Skin of body (tissue), 2 donors: Measurements from ENCODE around the gene PIGR. TPM values are rescaled to one million over a fixed set of nuclear protein-coding genes. Genes with fewer than 3 reads are reported as not detected.

Experiments used
- DNase-seq: peaks from one replicate; lab custom pipeline; 2025; lab: John Stamatoyannopoulos, UW
- total RNA-seq: library from RNA; depleted of rRNA; stranded (reverse); fragments of >200 nt; gene quantifications from one replicate; pipeline ENCODE4 v1.2.3, GENCODE V29; 2014

PIGR gene
- total RNA-seq, 1 donor from 2014 or later, result not detected

DNA sequence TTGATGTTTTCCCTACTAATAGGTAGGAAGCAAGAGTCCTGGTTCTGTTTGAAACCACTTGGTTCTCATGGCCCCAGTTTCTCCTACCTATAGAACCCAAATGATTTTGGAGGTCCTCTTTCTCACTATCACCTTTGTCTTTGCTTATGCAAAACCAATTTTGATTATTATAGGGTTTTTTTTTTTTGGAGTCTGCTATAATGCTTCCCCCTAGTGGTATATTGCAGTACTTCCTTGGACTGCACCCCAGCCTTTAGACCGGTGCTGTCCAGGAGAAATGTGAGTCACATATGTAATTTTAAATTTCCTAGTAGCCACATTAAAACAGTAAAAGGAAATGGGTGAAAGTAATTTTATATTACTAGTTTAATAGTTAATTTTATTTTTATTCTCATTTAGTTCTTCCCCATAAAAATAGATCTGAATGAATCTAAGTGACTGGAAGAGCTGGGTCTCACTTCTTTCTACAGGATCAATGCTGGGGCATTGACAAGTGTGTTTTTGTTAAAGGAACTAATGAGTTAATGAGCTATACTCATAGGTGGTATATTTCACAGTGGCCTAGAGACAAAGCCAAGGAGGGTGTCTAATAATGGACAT is 35.1 kb downstream of the PIGR start:
- DNase-seq, result peak; percentile 12

DNA sequence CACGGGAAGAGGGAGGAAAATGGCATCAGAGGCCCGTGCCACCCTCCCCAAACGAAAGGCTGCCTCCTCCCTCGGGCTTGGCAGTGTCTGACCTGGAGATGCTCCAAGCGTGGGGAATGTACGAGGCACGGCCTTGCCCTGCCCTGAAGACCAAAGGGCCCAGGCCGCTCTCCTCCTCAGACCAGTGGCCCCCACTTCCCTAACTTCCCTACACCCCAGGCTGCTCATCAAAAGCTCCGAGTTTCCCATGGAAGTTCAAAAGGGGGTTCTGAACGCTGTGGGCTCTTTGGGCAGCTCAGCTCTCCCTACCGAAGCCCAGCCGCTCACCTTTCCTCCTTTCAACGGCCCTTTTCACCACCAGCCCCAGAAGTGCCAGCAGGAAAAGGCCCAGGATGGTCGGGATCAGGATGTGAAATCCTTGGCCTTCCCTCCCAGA is 36.4 kb downstream of the PIGR start:
- DNase-seq, result no peak

DNA sequence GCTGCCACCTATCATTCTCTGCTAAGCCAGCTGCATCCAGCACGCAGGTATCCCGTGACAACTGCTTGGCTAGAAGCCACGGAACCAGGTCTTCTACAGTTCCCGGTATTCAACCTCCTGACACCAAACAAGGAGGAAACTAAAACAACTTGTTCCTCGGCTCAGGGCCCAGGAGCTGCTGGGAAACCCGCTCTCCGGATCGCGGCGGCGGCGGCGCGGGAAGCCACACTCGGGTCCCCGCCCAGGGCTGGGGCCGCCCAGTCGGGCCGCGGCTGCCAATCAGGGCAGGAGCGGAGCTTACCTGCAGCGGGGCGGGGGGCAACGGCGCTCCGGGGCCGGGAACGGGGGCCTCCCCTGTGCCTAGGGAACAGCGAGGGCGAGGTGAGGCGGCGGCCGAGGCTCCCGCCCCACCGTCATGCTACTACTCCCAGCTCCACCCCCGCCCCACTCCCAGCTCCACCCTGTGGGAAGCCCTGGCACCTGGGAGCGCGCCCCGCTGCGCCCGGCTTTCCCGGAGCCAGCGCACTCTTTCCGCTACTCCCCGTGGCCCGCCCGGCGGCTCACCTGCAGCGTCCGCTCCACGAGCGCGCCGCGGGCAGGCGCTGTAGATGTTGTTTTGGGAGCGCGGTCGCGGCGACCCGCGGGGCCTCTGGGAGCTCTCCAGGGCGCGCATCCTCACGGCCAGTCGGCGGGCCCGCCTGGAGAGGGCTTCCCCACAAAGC is 36.9 kb downstream of the PIGR start:
- no peak for DNase-seq

DNA sequence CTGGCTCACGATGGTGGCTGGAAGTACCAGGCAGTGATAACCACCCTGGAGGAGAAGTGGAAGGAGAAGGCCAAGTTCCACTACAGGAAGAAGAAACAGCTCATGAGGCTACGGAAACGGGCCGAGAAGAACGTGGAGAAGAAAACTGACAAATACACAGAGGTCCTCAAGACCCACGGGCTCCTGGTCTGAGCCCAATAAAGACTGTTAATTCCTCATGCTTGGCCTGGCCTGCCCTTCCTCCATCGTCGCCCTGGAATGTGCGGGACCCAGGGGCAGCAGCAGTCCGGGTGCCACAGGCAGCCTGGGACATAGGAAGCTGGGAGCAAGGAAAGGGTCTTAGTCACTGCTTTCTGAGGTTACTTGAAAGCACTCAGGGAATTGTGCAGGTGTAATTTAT is 38.2 kb downstream of the PIGR start:
- no peak for DNase-seq

DNA sequence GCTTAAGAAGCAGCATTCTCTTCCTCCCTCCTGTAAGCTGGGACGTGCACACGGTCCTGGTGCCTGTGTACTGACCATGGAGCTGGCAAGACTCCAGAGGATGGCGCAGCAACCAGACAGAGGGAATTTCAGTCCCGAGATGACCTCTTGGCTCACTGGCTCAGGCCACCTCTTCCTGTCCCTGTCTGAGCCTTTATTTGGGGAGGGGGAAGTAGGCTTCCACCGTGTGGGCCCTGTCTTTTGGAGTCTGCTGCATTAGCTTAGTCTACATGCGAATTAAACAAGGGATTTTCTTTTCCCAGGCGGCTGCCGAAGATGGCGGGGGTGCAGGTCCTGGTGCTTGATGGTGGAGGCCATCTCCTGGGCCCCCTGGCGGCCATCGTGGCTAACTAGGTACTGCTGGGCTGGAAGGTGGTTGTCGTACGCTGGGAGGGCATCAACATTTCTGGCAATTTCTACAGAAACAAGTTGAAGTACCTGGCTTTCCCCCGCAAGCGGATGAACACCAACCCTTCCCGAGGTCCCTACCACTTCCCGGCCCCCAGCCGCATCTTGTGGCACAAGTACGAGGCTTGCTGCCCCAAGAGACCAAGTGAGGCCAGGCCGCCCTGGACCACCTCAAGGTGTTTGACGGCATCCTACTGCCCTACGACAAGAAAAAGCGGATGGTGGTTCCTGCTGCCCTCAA is 38.8 kb downstream of the PIGR start:
- no peak for DNase-seq

DNA sequence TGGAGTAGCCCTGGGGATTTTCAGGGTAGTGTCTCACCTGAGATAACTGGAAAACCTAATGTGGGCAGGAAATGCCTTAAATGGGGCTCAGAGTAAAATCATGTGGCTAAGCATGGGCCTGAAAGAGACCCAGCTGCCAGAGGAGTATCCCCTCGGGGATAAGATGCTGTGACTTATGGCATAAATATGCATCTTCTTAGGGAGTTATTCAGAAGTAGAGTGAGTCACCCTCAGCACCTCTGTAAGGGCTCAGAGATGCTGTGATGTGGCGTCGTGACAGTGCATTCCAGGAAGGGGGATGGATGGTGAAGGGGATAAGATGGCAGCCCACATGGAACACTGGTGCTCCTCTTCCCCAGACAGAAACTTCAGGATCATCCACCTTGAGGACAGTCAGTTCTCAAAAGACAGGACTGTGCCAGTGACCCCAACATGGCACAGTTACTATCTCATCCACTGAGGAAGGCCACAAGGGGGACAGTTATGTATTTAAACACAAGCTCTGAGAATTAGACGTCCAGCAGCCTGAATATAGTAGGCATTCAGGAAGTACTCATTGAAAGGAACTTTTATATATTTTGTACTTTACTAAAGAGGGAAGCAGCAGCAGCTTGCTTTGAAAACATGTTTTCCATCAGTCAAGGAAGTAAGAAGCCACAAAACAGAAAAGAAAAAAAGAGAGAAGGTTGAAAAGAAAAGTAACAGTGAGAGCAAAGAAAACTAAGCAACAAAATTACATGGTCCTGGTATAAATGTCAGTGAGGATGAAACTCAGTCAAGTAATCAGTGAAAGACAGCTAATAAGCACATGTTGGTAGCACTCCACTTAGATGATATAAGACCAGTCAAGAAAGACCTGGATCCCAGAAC is 40.7 kb downstream of the PIGR start:
- DNase-seq, result no peak

DNA sequence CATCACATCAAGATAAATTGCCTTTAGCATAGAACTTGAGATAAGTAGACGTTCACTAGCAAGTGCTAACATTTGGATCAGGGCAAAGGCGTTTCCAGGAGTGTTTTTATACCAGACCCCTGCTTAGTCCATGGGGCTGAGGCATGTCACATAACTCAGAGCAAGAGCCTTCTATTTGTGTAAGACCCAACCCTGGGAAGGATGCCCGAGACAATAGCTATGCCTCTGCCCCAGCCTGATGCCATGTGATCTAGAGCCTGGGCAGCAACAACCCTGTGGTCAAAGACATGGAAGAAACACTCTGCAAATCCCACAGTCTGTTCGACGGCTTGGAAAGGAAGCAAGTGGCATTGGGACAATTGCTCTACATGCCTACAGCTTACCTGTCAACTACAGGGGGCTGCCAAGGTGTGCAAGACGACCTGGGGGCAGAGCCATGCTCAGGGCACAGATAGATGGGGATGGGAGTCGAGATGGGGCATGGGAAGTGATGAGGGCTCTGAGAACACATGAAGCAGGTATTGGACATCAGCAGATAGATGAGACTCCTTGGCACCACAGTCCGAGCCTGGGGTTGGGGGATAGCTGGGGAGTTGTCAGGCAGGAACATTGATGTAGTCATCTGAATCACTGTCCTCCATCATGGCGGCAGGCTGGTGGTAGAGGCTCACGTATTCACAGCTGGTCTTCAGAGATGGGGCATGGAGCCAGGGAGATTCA is 41.7 kb downstream of the PIGR start:
- DNase-seq, result no peak

DNA sequence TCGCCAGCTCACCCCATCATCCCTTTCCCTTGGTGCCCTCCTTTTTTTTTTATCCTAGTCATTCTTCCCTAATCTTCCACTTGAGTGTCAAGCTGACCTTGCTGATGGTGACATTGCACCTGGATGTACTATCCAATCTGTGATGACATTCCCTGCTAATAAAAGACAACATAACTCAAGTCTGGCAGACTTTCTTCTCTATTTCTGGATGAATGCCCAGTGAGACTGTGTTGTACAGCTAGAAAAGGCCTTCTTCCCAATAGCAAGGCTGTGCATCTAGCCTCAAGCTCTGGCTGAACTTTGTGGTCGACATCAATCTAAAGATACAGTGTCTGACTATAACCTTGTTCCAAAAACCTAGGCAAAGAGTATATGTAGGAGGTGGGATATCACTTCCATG is 42.6 kb downstream of the PIGR start:
- DNase-seq, result no peak

DNA sequence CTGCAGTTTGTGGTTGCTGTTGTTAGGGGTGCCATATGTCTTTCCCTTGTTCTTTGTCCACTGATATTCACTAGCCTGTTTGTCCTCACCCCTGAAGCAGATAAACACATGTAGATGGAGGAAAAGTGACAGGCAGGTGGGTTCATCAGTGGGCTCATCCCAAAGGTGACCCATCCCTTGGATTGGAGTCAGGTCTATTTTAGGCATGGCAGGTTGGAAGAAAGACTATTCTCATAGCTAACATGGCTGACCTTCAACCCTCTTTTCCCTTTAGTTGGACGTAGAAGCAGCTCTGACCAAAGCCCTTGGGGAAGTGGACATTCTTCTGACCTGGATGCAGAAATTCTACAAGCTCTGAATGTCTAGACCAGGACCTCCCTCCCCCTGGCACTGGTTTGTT is 43.6 kb downstream of the PIGR start:
- DNase-seq, result no peak

DNA sequence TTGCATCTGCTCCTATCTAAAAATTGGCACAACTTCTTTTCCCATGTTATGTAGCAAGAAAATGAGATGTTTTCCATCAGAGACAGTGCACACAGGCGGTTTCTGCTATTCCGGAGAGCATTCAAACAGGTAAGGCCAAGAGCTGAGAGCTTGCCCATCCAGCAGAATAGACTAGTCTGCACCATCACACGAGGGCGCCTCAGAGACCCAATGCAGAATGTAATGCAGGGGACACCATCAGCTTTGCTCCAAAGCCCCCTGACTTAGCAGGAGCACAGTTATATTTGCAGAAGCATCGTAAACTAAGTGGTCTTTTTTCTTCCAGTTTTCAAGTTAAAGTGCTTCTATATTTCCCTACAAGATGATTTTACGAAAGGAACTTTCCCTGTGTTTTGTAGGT is 44.3 kb downstream of the PIGR start:
- no peak for DNase-seq

DNA sequence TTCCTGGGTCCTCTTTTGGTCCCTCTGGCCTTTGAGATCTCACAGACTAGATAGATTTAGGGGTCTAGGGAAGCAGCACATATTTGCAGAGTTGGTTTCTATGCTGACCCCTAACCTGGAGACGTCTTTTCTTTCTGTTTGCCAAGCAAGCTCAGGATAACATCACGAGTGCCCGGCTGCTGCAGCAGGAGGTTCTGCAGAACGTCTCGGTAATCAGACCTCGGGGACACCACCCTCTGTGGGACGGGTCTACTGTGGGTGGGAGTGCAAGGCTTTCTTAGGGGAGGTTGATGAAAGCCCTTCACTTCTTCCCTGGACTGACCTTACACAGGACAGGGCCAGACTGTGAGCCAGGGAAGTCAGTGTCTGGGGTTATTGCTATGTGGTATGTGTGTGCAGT is 46.1 kb downstream of the PIGR start:
- DNase-seq, result no peak

DNA sequence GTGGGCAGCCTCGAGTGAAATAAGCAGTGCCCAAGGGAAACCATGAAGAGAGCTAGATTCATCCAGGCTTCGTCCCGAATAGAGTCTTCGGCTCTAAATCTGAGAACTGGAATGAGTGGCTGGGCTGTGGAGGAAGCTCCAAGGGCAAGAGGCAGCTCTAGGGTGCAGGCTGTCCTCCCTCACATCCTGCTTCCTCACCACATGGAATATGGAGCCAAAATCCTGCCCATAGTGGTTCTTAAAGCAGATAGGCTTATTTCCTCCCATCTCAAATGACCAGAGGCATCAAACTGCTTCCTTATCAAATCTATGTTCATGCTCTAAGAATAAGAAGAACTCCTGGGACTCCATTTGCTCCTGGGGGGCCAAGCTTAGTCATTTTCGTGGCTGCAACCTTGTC is 46.5 kb downstream of the PIGR start:
- no peak for DNase-seq

DNA sequence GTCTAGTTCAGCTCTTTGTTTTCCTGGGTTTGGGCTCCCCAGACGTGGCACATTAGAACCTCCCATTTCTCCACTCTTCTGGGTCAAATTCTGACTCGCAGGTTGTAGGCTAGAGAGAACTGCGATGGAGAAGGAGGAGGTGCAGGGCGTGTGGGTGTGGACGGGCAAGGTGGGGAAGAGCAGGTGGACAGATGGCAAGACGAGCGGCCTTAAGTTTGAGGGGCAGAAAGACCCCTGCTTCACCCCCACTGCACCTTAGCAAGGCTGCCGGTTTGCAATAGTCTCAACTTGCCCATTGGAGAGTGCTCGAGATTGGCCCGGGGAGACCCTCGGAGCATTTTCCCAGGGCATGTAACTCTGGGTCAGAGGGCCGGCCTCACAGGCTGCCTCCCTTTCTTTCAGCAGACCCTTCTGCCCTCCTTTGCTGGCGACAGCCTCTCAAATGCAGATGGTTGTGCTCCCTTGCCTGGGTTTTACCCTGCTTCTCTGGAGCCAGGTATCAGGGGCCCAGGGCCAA is 47.3 kb downstream of the PIGR start:
- no peak for DNase-seq

DNA sequence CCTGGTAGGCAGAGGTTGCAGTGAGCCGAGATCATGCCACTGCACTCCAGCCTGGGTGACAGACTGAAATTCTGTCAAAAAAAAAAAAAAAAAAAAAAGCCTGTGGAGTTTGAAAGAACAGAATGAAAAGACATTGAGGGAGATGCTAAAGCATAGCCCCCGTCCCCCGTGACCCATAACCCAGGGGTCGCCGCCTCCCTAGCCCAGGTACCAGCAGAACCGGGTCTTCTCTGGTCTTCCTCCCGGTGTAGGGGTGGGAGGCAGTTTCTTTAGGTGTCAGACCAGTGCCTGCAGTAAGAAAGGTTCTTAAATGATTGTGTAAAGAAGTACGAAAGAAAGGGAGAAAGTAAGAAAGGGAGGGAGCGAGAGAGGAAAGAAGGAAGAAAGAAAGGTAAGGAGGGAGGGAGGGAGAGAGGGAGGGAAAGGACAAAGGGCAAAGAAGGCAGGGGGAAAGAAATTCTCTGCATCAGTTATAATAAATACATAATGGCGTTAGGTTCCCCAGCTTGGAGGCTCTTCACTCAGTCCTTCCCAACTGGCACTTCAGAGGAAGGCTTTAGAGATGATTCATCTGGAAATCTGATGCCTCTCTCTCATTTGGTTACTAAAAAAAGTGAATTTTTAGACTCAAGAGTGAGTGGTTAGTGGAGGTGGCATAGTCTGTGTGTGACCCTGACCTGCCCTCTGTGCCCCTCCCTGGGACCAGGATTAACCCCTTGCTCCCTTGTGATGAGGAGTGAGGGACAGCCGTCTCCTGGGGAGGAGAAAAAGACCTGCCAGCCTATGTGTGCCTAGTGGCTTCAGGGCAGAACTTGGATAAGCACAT is 48.0 kb downstream of the PIGR start:
- no peak for DNase-seq

DNA sequence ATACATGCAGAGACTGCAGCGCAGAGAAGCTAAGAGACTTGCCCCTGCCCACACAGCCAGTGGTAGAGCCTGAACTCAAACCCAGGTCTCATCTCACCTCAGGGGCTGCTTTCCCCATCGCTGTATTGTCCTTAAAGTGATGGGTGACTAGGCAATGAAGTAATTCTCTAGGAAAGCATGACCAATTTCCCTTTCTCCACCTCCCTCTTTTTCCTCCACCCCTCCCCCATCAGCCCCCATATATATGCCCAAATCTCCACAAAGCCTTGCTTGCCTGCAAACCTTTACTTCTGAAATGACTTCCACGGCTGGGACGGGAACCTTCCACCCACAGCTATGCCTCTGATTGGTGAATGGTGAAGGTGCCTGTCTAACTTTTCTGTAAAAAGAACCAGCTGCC is 49.1 kb downstream of the PIGR start, which contains the start of gene IL24:
TSS of gene IL24 (plus strand) at position 269 of the 400 bp plus-strand sequence. CDS start 390 bp downstream, outside the sequence.
- DNase-seq, result no peak

DNA sequence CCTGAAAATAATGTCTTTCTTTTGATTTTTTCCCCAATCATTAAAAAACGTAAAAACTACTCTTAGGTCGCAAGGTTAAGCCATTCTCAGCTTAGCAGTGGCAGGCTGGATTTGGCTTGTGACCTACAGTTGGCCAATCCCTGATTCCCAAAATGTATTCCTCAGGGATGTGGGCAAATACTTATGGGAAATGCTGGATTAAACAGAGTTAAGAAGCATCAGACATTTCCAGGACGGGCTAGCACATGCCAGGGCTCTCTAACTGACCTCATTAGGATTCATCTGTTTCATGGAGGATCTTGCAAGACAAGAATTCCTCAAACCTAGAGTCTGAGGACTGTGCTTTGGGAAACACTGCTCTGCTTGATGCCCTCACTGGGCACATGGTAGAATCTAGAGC is 50.0 kb downstream of the PIGR start:
- no peak for DNase-seq

DNA sequence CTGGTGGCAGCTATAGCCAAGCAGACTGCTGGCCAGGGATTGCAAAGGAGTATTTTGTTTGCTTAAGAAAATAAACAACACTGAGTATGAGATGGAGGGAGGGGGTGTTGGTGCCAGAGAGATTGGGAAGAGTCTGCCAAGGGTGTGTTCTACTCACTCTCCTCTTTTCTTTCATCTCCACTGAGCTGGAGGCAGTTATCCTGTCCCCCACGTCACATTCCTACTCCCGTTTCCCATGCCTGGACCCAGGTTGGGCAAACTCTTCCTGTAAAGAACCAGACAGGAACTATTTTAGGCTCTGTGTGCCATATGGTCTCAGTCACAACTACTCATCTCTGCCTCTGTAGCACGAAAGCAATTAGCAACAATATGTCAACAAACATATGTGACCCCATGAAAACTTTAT is 50.4 kb downstream of the PIGR start:
- DNase-seq, result peak; percentile 24

DNA sequence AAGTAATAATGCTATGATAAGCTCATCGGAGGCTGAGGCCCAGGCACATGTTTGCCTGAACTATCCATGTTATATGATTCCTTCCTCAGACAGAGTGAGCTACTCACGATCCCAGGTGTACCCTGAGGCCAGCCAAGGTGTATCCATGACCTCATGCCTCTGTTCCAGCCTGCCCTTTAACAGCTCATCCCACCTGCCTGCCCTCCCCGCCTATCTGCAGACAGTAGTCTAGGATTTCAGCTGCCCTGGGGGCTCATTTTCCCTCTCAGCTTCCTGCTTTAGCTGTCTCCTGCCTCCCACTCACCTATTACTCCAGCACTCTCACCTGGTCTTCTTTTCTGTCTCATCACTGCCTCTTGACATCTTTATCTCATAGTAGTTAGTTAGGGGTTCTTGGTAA is 50.9 kb downstream of the PIGR start:
- no peak for DNase-seq

DNA sequence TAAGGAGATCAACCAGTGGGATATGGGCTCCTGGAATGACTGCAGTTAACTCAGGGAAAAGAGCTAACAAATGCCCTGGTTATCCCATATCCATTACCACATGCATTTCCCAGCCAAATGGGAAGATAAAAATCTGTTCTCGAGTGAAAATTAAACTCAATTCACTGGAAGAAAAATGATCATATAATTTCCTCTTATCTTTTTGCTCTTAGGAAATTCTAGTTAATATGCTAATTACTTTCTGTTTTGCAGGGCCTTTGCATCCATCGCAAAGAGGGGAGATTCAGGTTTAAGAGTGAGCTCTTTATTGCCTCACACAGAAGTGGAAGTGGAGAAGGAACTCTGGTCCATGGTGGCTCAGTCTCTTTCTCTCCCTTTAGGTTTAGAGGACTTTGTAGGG is 52.9 kb downstream of the PIGR start:
- no peak for DNase-seq
